Measurements from ENCODE around the gene FOXRED1. TPM values are rescaled to one million over a fixed set of nuclear protein-coding genes. Genes with fewer than 3 reads are reported as not detected.
A peak's percentile ranks its signal among the peaks of the same experiment; 100 is the strongest.

Gene FOXRED1
- total and polyA plus RNA-seq, 7 donors, result 12.3 to 27.7 (median 18.3) TPM

DNA sequence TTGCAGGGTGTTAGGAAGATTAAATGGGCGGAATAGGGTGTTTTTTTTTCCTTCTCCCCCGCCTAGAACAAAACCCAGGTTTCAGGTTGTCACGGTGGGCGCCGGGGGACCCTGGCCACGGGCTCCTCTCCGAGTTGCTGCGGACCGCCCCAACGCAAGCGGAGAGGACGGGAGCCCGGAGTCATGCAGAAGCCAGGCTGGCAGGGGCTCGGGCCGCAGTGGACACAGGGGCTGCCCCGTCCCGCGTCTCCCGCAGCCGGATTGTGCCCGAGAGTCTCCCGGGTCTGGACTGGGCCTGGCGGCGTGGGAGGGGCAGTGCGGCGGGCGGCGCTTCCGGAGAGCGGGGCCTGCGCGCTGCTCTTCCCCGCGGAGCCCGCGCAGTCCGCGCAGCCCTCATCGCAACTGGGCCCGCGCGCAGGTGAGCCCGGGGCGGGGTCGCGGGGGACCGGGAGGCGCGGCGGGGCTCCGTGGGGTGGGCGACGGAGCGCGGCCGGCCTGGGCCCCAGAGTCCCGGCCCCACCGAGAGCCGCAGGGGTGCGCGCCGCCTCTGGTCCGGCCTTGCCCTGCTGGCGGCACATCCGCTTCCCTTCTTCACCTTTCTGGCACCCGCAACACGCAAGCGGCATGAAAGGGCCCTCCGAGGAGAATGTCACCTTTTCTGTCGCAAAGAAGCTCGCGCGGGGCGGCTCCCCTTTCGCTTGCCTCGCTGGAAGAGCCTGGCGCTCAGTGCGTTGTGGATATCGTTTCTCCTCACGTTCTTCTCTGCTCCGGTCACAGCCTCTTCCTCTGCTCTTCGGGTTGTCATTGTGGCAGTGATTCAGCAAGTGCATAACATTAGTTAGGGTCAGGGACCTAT, 14.0 kb downstream of the FOXRED1 start, which contains the start of gene TIRAP:
Gene TIRAP (plus strand): TSS at position 358 of the 856 bp plus-strand sequence. CDS start 7,802 bp downstream, outside the sequence.
- peak within 1 kb of the TSS; percentile 68 for H3K4me3 ChIP-seq
- H3K27ac ChIP-seq, result peak within 1 kb of the TSS; percentile 94
- H3K36me3 ChIP-seq (ENCODE audit: insufficient read depth in 1 of 2, low read depth in 1 of 2), result peaks cover 0 to 11% of the 10 kb centered on the region in 2 donors
- H3K27me3 ChIP-seq (ENCODE audit: insufficient read depth in 3 of 3, low read length in 2 of 3), result no peaks in the 10 kb centered on the region
- TF ChIP-seq, protein P1, sequence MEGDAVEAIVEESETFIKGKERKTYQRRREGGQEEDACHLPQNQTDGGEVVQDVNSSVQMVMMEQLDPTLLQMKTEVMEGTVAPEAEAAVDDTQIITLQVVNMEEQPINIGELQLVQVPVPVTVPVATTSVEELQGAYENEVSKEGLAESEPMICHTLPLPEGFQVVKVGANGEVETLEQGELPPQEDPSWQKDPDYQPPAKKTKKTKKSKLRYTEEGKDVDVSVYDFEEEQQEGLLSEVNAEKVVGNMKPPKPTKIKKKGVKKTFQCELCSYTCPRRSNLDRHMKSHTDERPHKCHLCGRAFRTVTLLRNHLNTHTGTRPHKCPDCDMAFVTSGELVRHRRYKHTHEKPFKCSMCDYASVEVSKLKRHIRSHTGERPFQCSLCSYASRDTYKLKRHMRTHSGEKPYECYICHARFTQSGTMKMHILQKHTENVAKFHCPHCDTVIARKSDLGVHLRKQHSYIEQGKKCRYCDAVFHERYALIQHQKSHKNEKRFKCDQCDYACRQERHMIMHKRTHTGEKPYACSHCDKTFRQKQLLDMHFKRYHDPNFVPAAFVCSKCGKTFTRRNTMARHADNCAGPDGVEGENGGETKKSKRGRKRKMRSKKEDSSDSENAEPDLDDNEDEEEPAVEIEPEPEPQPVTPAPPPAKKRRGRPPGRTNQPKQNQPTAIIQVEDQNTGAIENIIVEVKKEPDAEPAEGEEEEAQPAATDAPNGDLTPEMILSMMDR (IDR thresholded peaks at IDR 0.05), result peak; percentile 10
- WGBS, 3 donors, result 0 to 1% (median 0%) methylated on average over 42 to 82 of the region's 82 CpGs
- intact Hi-C loops (cut with DNase I), result no loop called here
- DNase-seq (peak; percentile 78 to 86), ATAC-seq (peak; percentile 82 to 90 (median 88))
- H3K9me3 ChIP-seq, result no peaks in the 10 kb centered on the region
- H3K4me1 ChIP-seq, result peaks cover 22% of the 10 kb centered on the region

- Histone ChIP-seq H3K36me3 (ENCODE audit: insufficient read depth in 1 of 2, low read depth in 1 of 2) (peaks cover 0 to 21% of the 10 kb centered on the region in 2 donors), H3K4me3 (no peak overlapping the region), H3K9me3 (no peaks in the 10 kb centered on the region), H3K4me1 (peaks cover 22% of the 10 kb centered on the region), H3K27ac (no peak overlapping the region), H3K27me3 (ENCODE audit: insufficient read depth in 3 of 3, low read length in 2 of 3) (no peaks in the 10 kb centered on the region)
- TF ChIP-seq, protein P1 (IDR thresholded peaks at IDR 0.05), result no peak
- WGBS, 3 donors, result 77% methylated on average over 6 of the region's 6 CpGs
- DNase-seq (peak in 1 of 2 donors; percentile 53), ATAC-seq (peak in 2 of 4 donors; percentile 20 to 23)
- intact Hi-C loops (cut with DNase I), result no loop called here
Measured at GRCh38 chr11:126284829-126285228, 15.9 kb downstream of the FOXRED1 start.

GRCh38 chr11:126288237-126288636, 19.3 kb downstream of the FOXRED1 start:
- Histone ChIP-seq H3K4me3 (no peak overlapping the region), H3K27ac (no peak overlapping the region), H3K27me3 (ENCODE audit: insufficient read depth in 3 of 3, low read length in 2 of 3) (no peaks in the 10 kb centered on the region), H3K36me3 (ENCODE audit: insufficient read depth in 1 of 2, low read depth in 1 of 2) (peaks cover 0 to 52% of the 10 kb centered on the region in 2 donors), H3K9me3 (no peaks in the 10 kb centered on the region), H3K4me1 (peaks cover 14% of the 10 kb centered on the region)
- TF ChIP-seq, protein P1 (IDR thresholded peaks at IDR 0.05), result no peak
- 88 to 89% (median 89%) methylated on average over 6 of the region's 6 CpGs for WGBS, 3 donors
- intact Hi-C loops (cut with DNase I), result no loop called here
- ATAC-seq (no peak), DNase-seq (no peak)

DNA sequence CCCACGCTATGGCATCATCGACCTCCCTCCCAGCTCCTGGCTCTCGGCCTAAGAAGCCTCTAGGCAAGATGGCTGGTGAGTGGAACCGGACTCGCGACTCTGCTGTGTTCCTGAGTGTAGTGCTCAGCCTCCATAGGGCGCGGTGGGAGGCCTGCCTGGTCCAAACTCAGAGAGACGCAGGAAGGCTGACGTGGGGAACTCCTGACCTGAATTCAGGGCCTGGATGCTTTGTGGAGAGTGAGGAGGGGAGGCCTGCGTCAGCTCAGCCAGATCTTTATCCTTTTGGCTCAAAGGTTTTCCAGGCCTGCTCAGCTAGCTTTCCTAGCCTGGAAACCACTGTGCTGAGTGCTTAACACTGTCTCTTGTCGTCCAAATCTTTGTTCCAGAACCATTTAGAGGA, 21.9 kb downstream of the FOXRED1 start:
- Histone ChIP-seq H3K27me3 (ENCODE audit: insufficient read depth in 3 of 3, low read length in 2 of 3) (no peaks in the 10 kb centered on the region), H3K9me3 (no peaks in the 10 kb centered on the region), H3K36me3 (ENCODE audit: insufficient read depth in 1 of 2, low read depth in 1 of 2) (peaks cover 4 to 77% of the 10 kb centered on the region in 2 donors), H3K27ac (no peak overlapping the region), H3K4me1 (no peaks in the 10 kb centered on the region), H3K4me3 (no peak overlapping the region)
- intact Hi-C loops (cut with DNase I), result no loop called here
- TF ChIP-seq, protein P1 (IDR thresholded peaks at IDR 0.05), result no peak
- ATAC-seq (no peak), DNase-seq (no peak)
- WGBS, 3 donors, result 79 to 82% (median 80%) methylated on average over 12 of the region's 12 CpGs
